HUES64 (cell line): ENCODE data around the gene SFN.
A peak's percentile ranks its signal among the peaks of the same experiment; 100 is the strongest.

ENCODE experiments used
- H3K27ac ChIP-seq: 2 replicates; pipeline ENCODE4 v1.7.0; 2013; ENCODE audit warnings: low read depth, low read length, inconsistent platforms
- H3K27me3 ChIP-seq: 2 replicates; pipeline ENCODE4 v1.6.1; 2013; ENCODE audit warnings: mild to moderate bottlenecking, low read length; ENCODE audit not compliant: insufficient read depth
- H3K36me3 ChIP-seq: 2 replicates; pipeline ENCODE4 v1.6.1; 2013; ENCODE audit warnings: mild to moderate bottlenecking, low read length; ENCODE audit not compliant: insufficient read depth
- H3K4me1 ChIP-seq: 2 replicates; pipeline ENCODE4 v1.6.1; 2013; ENCODE audit warnings: mild to moderate bottlenecking, low read length, moderate library complexity; ENCODE audit not compliant: insufficient read depth
- H3K4me3 ChIP-seq: 2 replicates; pipeline ENCODE4 v1.5.1; 2013; ENCODE audit warnings: mild to moderate bottlenecking, low read length, moderate library complexity
- H3K9ac ChIP-seq: 2 replicates; pipeline ENCODE4 v1.6.1; 2013; ENCODE audit warnings: mild to moderate bottlenecking, low read depth, low read length
- H3K9me3 ChIP-seq: 2 replicates; pipeline ENCODE4 v1.6.1; 2013; ENCODE audit warnings: low read depth, low read length; ENCODE audit not compliant: insufficient read depth
- WGBS: fragments of 150-250, 120-280 bp; methylation state at CpG from one replicate; pipeline ENCODE4 v1.1.7; 2013; ENCODE audit warnings: missing lambda C conversion rate; 5-methylcytosine and 5-hydroxymethylcytosine counted together

Gene SFN

GRCh38 chr1:26900001-26900814 lies 37.3 kb downstream of the SFN start, which contains the start of gene GPATCH3:
TSS of gene GPATCH3 (minus strand) at chr1:26900467. CDS start at chr1:26900442, 25 bp downstream.
- WGBS, result under 1% methylated on average over 49 of the region's 50 CpGs
- Histone ChIP-seq H3K4me3 (peak within 1 kb of the TSS; percentile 85), H3K4me1 (0 out of 2 replicates have a peak, but pooled peaks cover 5% of the 10 kb centered on the region), H3K9me3 (no peaks in the 10 kb centered on the region), H3K36me3 (peaks cover 19% of the 10 kb centered on the region), H3K27me3 (no peaks in the 10 kb centered on the region), H3K9ac (peak within 1 kb of the TSS; percentile 94), H3K27ac (peak within 1 kb of the TSS; percentile 92)

DNA sequence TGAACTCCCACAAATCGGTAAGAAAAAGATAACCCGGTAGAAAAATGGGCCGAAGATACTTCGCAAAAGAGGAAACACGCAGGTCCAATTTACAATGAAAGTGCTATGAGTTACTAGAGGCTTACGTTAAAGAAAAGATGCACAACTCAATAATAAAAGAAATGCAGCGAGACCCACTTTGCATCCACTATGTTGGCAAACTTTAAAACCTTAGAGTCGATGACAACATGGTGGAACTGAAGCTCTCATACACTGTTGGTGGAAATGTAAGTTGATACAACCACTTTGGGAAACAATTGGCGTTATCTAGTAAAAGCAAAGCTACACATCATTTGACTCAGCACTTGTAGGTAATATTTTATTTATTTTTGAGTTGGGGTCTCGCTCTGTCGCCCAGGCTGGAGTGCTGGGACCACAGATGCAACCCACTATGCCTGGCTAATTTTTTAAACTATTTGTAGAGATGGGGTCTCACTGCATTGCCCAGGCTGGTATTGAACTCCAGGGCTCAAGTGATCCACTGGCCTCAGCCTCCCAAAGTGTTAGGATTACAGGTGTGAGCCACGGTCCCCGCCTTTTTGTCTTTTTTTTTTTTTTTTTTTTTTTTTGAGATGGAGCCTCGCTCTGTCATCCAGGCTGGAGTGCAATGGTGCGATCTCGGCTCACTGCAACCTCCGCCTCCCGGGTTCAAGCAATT lies 38.0 kb downstream of the SFN start:
- 80% methylated on average over 16 of the region's 18 CpGs for WGBS
- no peaks in the 10 kb centered on the region for H3K27me3 ChIP-seq
- peak overlapping the region; percentile 85 for H3K4me3 ChIP-seq
- H3K36me3 ChIP-seq, result peaks cover 16% of the 10 kb centered on the region
- peak overlapping the region; percentile 92 for H3K27ac ChIP-seq
- H3K9me3 ChIP-seq, result no peaks in the 10 kb centered on the region
- 0 out of 2 replicates have a peak, but pooled peaks cover 5% of the 10 kb centered on the region for H3K4me1 ChIP-seq
- peak overlapping the region; percentile 94 for H3K9ac ChIP-seq

- WGBS, result 76% methylated on average over 6 of the region's 6 CpGs
- Histone ChIP-seq H3K9ac (no peak overlapping the region), H3K4me1 (no peaks in the 10 kb centered on the region), H3K9me3 (no peaks in the 10 kb centered on the region), H3K27ac (no peak overlapping the region), H3K4me3 (no peak overlapping the region), H3K27me3 (no peaks in the 10 kb centered on the region), H3K36me3 (no peaks in the 10 kb centered on the region)
Observed at GRCh38 chr1:26907071-26907917, 44.3 kb downstream of the SFN start.

DNA sequence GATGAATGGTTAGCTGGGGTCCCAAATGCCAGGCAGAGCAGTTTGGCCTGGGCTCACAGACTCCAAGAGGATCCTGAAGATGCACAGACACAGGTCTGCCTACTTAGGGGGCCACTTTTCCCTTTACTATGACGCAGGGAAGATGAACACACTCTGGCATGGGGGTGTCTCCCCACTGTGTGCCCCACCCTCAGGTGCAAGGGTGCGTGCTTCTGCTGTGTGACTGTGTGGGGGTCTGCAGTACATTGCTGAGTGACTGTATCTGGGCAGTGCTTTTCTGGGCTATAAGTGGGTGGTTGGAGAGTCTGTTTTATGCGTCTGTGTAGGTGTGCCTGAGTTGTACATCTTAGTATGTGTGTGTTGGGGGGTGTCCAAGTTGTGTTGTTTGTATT lies 47.0 kb downstream of the SFN start:
- Histone ChIP-seq H3K4me3 (no peak overlapping the region), H3K4me1 (no peaks in the 10 kb centered on the region), H3K9me3 (no peaks in the 10 kb centered on the region), H3K27ac (no peak overlapping the region), H3K27me3 (no peaks in the 10 kb centered on the region), H3K36me3 (no peaks in the 10 kb centered on the region), H3K9ac (no peak overlapping the region)
- 90% methylated on average over 3 of the region's 3 CpGs for whole genome bisulfite sequencing

DNA sequence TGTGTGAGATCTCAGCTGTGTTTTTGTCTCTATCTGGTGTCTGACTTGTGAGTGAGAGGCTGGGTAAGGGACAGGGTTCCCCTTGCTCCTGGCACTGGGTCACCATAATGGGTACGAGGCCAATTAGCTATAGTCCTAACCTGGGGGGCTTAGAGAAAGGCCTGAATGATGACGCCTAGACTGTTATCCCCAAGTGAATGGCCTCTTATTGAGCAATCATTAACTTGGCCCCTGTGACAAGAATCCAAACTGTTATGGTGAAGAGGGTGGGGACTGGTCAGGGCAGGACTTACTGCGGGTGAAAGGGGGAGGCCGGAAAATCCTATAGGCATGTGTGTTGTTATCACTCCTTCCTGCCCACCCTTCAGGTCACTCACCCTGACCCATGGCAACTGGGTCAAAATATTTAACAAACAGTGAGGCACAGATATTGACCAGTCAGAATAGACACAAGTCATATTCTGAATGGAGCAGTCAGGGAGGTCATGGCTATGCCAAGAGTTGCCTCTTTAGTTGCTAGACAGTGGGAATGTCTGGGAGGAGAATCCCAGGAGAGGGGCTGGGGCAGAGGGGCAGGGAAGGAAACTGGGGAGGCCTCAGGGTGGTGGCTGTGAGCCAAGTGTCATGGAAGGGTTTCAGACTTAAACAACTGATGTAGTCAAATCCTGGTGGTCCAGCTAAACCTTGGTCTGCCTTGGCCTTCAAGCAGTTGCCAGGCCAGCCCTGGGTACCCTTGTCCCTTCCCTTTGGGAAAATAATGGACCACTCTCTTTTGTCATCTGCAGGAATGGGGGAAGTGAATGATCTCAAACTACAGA lies 47.6 kb downstream of the SFN start:
- no peak overlapping the region for H3K27ac ChIP-seq
- no peak overlapping the region for H3K4me3 ChIP-seq
- no peaks in the 10 kb centered on the region for H3K4me1 ChIP-seq
- WGBS, result 83% methylated on average over 3 of the region's 4 CpGs
- 0 out of 2 replicates have a peak, but pooled peaks cover 2% of the 10 kb centered on the region for H3K27me3 ChIP-seq
- no peaks in the 10 kb centered on the region for H3K36me3 ChIP-seq
- no peak overlapping the region for H3K9ac ChIP-seq
- no peaks in the 10 kb centered on the region for H3K9me3 ChIP-seq

GRCh38 chr1:26911399-26912146 lies 48.6 kb downstream of the SFN start:
- no peaks in the 10 kb centered on the region for H3K36me3 ChIP-seq
- H3K27me3 ChIP-seq, result peaks cover 7% of the 10 kb centered on the region; the same call in 1 of the 2 replicates
- WGBS, result 92% methylated on average over 8 of the region's 8 CpGs
- H3K4me1 ChIP-seq, result no peaks in the 10 kb centered on the region
- H3K9me3 ChIP-seq, result no peaks in the 10 kb centered on the region
- no peak overlapping the region for H3K4me3 ChIP-seq
- H3K9ac ChIP-seq, result no peak overlapping the region
- no peak overlapping the region for H3K27ac ChIP-seq

- Histone ChIP-seq H3K27ac (no peak overlapping the region), H3K9me3 (no peaks in the 10 kb centered on the region), H3K4me3 (no peak overlapping the region), H3K9ac (no peak overlapping the region), H3K36me3 (no peaks in the 10 kb centered on the region), H3K4me1 (no peaks in the 10 kb centered on the region), H3K27me3 (peaks cover 8% of the 10 kb centered on the region; the same call in 1 of the 2 replicates)
- 88% methylated on average over 1 of the region's 2 CpGs for WGBS
Observed at GRCh38 chr1:26912147-26912490, 49.2 kb downstream of the SFN start.

- WGBS, result 91% methylated on average over 5 of the region's 5 CpGs
- Histone ChIP-seq H3K4me1 (no peaks in the 10 kb centered on the region), H3K27ac (no peak overlapping the region)
Observed at GRCh38 chr1:26913389-26913753, 50.4 kb downstream of the SFN start.

More at GRCh38 chr1:26913389-26913753, 50.4 kb downstream of the SFN start:
- Histone ChIP-seq H3K36me3 (no peaks in the 10 kb centered on the region), H3K27me3 (peaks cover 8% of the 10 kb centered on the region; the same call in 1 of the 2 replicates), H3K9me3 (no peaks in the 10 kb centered on the region), H3K9ac (no peak overlapping the region), H3K4me3 (no peak overlapping the region)
